SK-N-SH treated with all-trans-retinoic acid at 6 μM for 48 hours (cell line): ENCODE results near the gene ACSL1.

Experiments
- ARNTL ChIP-seq: fragments of 450-650 bp; formaldehyde crosslinking; IDR thresholded peaks from 2 replicates; pipeline ENCODE4 v1.5.0; 2020; ENCODE audit warnings: low read depth, mild to moderate bottlenecking, moderate library complexity, borderline replicate concordance
- CSDC2 ChIP-seq: fragments of 250-450 bp; sonication (Bioruptor Pico); IDR thresholded peaks from 2 replicates; pipeline ENCODE4 v1.5.0; 2020; ENCODE audit warnings: mild to moderate bottlenecking, moderate library complexity
- OSR1 ChIP-seq: fragments of 250-450 bp; sonication (Bioruptor Pico); IDR thresholded peaks from 2 replicates; pipeline ENCODE4 v1.8.0; 2022; ENCODE audit warnings: moderate library complexity, mild to moderate bottlenecking, inconsistent platforms
- PPARA ChIP-seq: fragments of 250-450 bp; sonication (Bioruptor Pico); IDR thresholded peaks from 2 replicates; pipeline ENCODE4 v1.5.0; 2020; ENCODE audit warnings: mild to moderate bottlenecking, borderline replicate concordance
- RARB ChIP-seq: fragments of 250-450 bp; sonication (Bioruptor Pico); IDR thresholded peaks from 2 replicates; pipeline ENCODE4 v1.8.0; 2021; ENCODE audit warnings: mild to moderate bottlenecking, moderate library complexity
- TCF4 ChIP-seq: fragments of 250-450 bp; sonication (Bioruptor Pico); IDR thresholded peaks from 2 replicates; pipeline ENCODE4 v1.8.0; 2021; ENCODE audit warnings: mild to moderate bottlenecking, moderate library complexity, borderline replicate concordance
- TOX ChIP-seq: fragments of 250-450 bp; sonication (Bioruptor Pico); IDR thresholded peaks from 2 replicates; pipeline ENCODE4 v1.8.0; 2021; ENCODE audit warnings: mild to moderate bottlenecking, moderate library complexity, borderline replicate concordance
- ZFP3 ChIP-seq: fragments of 250-450 bp; sonication (Bioruptor Pico); IDR thresholded peaks from 2 replicates; pipeline ENCODE4 v1.5.0; 2020; ENCODE audit warnings: mild to moderate bottlenecking, moderate library complexity
- ZFP30 ChIP-seq: fragments of 450-650 bp; formaldehyde crosslinking; IDR thresholded peaks from 2 replicates; pipeline ENCODE4 v1.5.0; 2022; ENCODE audit warnings: mild to moderate bottlenecking, moderate library complexity
- ZNF565 ChIP-seq: fragments of 450-650 bp; formaldehyde crosslinking; conservative IDR thresholded peaks from 2 replicates; pipeline ENCODE4 v1.5.0; 2020; ENCODE audit warnings: low read depth, mild to moderate bottlenecking, moderate library complexity
- TF ChIP-seq, protein P1 (sequence below): fragments of 250-450 bp; sonication (Bioruptor Pico); IDR thresholded peaks from 2 replicates; pipeline ENCODE4 v1.5.1; 2020; ENCODE audit warnings: low read depth, mild to moderate bottlenecking, moderate library complexity
- TF ChIP-seq, protein P2 (sequence below): fragments of 250-450 bp; sonication (Bioruptor Pico); IDR thresholded peaks from 2 replicates; pipeline ENCODE4 v1.8.0; 2020; ENCODE audit warnings: mild to moderate bottlenecking, moderate library complexity, borderline replicate concordance

GRCh38 chr4:184814686-184815045 is 11.1 kb downstream of the ACSL1 start:
- TF ChIP-seq ZNF565 (CRISPR knock-in tag) (no peak), CSDC2 (CRISPR knock-in tag) (no peak), ARNTL (no peak), ZFP3 (CRISPR knock-in tag) (no peak), ZFP30 (CRISPR knock-in tag) (no peak), TOX (CRISPR knock-in tag) (no peak), RARB (CRISPR knock-in tag) (no peak), TCF4 (CRISPR knock-in tag) (no peak), PPARA (CRISPR knock-in tag) (no peak), OSR1 (CRISPR knock-in tag) (no peak)
- TF ChIP-seq, protein P1, sequence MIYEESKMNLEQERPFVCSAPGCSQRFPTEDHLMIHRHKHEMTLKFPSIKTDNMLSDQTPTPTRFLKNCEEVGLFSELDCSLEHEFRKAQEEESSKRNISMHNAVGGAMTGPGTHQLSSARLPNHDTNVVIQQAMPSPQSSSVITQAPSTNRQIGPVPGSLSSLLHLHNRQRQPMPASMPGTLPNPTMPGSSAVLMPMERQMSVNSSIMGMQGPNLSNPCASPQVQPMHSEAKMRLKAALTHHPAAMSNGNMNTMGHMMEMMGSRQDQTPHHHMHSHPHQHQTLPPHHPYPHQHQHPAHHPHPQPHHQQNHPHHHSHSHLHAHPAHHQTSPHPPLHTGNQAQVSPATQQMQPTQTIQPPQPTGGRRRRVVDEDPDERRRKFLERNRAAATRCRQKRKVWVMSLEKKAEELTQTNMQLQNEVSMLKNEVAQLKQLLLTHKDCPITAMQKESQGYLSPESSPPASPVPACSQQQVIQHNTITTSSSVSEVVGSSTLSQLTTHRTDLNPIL: no peak
- TF ChIP-seq, protein P2, sequence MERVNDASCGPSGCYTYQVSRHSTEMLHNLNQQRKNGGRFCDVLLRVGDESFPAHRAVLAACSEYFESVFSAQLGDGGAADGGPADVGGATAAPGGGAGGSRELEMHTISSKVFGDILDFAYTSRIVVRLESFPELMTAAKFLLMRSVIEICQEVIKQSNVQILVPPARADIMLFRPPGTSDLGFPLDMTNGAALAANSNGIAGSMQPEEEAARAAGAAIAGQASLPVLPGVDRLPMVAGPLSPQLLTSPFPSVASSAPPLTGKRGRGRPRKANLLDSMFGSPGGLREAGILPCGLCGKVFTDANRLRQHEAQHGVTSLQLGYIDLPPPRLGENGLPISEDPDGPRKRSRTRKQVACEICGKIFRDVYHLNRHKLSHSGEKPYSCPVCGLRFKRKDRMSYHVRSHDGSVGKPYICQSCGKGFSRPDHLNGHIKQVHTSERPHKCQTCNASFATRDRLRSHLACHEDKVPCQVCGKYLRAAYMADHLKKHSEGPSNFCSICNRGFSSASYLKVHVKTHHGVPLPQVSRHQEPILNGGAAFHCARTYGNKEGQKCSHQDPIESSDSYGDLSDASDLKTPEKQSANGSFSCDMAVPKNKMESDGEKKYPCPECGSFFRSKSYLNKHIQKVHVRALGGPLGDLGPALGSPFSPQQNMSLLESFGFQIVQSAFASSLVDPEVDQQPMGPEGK (CRISPR knock-in tag): no peak
